HEK293 (cell line): ENCODE measurements around the gene ADGRD1.

Experiments used
- CTCF ChIP-seq: fragments of 450-650 bp; formaldehyde crosslinking; IDR thresholded peaks from 2 replicates; pipeline ENCODE4 v1.5.1; 2016; ENCODE audit warnings: missing biosample characterization, missing genetic modification characterization
- MYNN ChIP-seq: fragments of 450-650 bp; formaldehyde crosslinking; IDR thresholded peaks from 2 replicates; pipeline ENCODE4 v1.5.1; 2016; ENCODE audit warnings: missing biosample characterization, missing genetic modification characterization, borderline replicate concordance
- SP2 ChIP-seq: fragments of 450-650 bp; formaldehyde crosslinking; IDR thresholded peaks from 2 replicates; pipeline ENCODE4 v1.5.1; 2016; ENCODE audit warnings: missing biosample characterization, missing genetic modification characterization
- ZNF24 ChIP-seq: fragments of 450-650 bp; formaldehyde crosslinking; IDR thresholded peaks from 2 replicates; pipeline ENCODE4 v1.5.1; 2016; ENCODE audit warnings: missing biosample characterization, missing genetic modification characterization
- ZNF266 ChIP-seq: fragments of 450-650 bp; formaldehyde crosslinking; IDR thresholded peaks from 2 replicates; pipeline ENCODE4 v1.5.1; 2016; ENCODE audit warnings: missing biosample characterization, missing genetic modification characterization, low read depth
- ZNF701 ChIP-seq: fragments of 450-650 bp; formaldehyde crosslinking; IDR thresholded peaks from 2 replicates; pipeline ENCODE4 v1.5.1; 2016; ENCODE audit warnings: missing biosample characterization, missing genetic modification characterization
- ZNF792 ChIP-seq: fragments of 450-650 bp; formaldehyde crosslinking; IDR thresholded peaks from 2 replicates; pipeline ENCODE4 v1.5.1; 2016; ENCODE audit warnings: missing biosample characterization, missing genetic modification characterization
- TF ChIP-seq, protein P1 (sequence below): fragments of 450-650 bp; formaldehyde crosslinking; IDR thresholded peaks from 2 replicates; pipeline ENCODE4 v1.5.1; 2016; ENCODE audit warnings: missing biosample characterization, missing genetic modification characterization
- TF ChIP-seq, protein P2 (sequence below): fragments of 450-650 bp; formaldehyde crosslinking; IDR thresholded peaks from 2 replicates; pipeline ENCODE4 v1.5.1; 2016; ENCODE audit warnings: missing biosample characterization, missing genetic modification characterization

- TF ChIP-seq ZNF792 (tag by site-specific recombination) = no peak
- TF ChIP-seq CTCF (tag by site-specific recombination) = no peak
- no peak for TF ChIP-seq MYNN (tag by site-specific recombination)
- no peak for TF ChIP-seq SP2 (tag by site-specific recombination)
- TF ChIP-seq ZNF266 (tag by site-specific recombination) = no peak
- TF ChIP-seq ZNF24 = no peak
- TF ChIP-seq, protein P1, sequence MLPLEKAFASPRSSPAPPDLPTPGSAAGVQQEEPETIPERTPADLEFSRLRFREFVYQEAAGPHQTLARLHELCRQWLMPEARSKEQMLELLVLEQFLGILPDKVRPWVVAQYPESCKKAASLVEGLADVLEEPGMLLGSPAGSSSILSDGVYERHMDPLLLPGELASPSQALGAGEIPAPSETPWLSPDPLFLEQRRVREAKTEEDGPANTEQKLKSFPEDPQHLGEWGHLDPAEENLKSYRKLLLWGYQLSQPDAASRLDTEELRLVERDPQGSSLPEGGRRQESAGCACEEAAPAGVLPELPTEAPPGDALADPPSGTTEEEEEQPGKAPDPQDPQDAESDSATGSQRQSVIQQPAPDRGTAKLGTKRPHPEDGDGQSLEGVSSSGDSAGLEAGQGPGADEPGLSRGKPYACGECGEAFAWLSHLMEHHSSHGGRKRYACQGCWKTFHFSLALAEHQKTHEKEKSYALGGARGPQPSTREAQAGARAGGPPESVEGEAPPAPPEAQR = no peak
- TF ChIP-seq, protein P2, sequence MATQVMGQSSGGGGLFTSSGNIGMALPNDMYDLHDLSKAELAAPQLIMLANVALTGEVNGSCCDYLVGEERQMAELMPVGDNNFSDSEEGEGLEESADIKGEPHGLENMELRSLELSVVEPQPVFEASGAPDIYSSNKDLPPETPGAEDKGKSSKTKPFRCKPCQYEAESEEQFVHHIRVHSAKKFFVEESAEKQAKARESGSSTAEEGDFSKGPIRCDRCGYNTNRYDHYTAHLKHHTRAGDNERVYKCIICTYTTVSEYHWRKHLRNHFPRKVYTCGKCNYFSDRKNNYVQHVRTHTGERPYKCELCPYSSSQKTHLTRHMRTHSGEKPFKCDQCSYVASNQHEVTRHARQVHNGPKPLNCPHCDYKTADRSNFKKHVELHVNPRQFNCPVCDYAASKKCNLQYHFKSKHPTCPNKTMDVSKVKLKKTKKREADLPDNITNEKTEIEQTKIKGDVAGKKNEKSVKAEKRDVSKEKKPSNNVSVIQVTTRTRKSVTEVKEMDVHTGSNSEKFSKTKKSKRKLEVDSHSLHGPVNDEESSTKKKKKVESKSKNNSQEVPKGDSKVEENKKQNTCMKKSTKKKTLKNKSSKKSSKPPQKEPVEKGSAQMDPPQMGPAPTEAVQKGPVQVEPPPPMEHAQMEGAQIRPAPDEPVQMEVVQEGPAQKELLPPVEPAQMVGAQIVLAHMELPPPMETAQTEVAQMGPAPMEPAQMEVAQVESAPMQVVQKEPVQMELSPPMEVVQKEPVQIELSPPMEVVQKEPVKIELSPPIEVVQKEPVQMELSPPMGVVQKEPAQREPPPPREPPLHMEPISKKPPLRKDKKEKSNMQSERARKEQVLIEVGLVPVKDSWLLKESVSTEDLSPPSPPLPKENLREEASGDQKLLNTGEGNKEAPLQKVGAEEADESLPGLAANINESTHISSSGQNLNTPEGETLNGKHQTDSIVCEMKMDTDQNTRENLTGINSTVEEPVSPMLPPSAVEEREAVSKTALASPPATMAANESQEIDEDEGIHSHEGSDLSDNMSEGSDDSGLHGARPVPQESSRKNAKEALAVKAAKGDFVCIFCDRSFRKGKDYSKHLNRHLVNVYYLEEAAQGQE (tag by site-specific recombination) = no peak
- TF ChIP-seq ZNF701 = no peak
Observed at GRCh38 chr12:131123817-131124216, 170.1 kb downstream of the ADGRD1 start.
